ENCODE results near the gene CACNB1.
A peak's percentile ranks its signal among the peaks of the same experiment; 100 is the strongest.

The CACNB1 gene

DNA sequence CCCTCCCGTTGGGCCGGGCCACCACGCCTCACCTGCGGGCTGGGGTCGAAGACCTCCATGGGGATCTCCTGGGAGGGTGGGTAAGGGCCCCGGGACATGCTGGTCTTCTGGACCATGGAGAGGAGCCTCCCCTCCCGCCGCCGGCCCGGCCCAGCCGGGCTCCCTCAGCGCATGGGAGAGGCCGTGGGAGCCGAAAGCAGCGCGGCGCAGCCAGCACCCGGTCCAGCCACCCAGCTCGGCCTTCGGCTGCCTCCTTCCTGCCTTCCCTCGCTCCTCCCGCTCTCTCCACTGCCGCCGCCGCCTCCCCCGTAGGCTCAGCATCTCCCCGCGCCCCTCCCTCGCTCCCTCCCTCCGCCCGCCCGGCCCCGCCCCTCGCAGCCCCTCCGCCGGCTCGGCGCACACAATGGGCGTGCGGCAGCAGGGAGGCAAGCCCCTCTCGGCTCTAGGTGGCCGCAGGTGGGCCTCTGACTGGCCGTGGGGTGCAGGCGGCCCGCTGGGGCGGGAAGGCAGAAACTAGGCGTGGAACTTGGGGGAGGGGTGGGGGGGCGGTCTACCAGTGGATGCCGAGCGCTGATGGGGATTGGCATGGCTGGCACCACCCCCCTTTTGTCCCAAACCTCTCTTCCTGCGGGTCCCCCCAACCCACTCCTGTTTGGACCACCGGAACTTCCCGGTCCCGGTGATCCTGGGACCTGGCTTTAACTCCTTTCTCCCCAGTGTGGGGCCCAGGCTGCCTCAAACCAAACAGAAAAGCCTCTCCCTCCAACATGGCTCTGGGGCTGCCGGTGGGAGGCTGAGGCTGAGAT is at the start of gene CACNB1:
TSS of gene CACNB1 (minus strand) at position 290 of the 806 bp plus-strand sequence. CDS start at position 116, 174 bp downstream.
- DNase-seq: no peak

DNA sequence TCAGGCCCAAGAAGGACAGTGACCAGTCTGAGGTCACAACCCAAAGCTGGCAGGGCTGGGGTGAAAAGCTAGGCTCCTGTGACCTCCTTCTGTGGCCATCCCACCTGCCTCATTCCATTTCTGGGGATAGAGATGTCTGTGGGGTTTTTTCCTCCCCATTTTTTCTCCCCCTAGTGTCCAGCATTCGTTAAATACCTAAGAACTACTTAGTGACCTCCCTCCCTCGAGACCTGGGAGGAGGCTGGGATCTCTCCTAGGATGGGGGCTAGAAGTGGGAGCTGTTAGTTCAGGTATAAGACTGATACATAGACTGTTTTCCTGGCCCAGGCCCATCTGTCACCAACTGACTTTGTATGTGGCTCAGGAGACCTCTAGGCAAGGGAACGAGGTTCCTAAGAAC is 48.8 kb upstream of the CACNB1 start:
- DNase-seq: no peak

DNA sequence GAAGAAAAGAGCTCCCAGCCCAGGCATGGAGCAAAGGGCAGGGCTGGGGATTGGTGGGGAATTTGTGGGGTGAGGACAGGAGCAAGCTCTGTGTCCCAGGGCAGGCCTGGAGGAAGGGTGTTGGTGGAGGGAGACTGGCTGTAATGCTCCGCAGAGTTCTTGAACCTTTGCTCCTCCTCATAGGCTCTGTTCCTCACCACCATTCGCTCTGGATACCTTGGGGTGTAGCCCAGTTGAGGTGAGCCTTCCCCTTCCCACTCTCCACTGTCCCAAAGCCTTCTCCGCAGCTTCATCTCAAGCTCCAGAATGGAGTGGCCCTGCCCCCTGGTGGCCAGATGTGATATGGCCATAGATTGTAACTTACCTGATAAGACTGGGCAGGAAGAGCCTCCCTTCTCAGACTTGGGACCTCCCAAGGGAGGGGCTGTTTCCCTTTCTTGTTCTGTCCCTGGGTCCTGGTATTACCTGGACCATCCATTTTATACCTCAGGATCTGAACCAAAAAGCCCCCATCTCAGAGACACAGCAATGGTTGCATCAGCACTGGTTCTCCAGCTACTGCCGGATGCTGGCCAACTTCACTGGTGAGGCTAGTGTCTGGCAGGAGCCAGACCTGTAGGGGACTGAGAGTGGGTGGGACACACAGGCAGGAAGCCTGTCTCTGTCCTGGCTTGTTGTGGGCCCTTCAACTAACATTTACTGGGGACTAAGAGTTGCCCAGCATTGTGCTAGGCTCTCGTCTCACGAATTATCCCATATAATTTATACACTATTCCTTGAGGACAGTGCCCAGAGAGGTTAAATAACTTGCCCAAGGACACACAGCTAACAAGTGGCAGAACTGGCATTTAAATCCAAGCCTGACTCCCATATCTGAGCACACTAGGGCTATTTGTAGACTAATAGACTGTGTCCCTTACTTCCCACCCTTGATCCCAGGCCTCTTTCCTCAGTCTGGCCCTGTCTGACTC is 47.4 kb upstream of the CACNB1 start:
- peak; percentile 55 to 65 for DNase-seq

DNA sequence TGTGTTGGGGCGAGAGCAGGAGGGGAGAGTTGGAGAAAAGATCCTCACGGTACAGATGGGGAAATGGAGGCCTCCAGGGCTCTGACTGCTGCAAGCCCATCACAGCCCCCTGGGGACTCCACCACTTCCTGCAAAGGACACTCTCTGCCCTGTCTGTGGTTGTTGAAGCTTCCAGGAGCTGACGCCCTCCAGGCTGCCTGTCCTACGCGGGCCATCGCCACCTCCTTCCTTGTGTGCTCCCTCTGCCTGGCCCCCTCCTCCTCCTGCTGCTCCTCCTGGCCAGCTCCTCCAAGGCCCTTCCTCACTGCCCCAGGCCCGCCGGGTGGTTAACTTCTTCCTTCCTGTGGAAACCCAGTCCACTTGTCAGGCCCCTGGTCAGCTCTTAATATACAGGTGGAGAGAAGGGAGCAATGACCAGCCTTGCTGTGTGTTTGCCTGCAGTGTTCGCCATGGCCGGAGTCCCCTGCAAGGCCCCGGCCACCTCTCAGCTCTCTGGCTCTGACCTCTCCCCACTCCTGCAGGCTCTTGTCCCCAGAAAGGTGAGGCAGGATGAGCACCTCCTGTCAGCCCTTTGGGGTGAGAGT is 46.6 kb upstream of the CACNB1 start:
- DNase-seq: no peak

DNA sequence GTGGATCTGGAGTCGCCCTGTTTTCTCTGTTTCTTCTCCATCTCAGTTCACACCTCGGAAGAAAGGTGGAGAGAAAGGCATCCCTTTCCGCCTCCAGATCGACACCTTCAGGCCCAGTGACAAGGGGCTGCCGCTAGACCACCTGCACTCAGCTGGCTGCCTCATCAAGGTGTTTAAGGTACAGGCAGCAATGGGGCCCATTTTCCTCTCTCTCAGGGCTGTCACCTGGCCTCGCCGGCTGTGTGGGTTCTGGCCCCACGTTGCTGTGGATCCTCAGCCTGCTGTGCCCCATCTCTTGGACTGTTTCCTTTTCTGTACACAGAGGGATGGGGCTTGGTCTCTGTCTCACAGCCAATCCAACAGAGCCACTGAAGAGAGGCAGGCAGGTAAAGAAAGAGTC is 45.7 kb upstream of the CACNB1 start:
- no peak for DNase-seq

DNA sequence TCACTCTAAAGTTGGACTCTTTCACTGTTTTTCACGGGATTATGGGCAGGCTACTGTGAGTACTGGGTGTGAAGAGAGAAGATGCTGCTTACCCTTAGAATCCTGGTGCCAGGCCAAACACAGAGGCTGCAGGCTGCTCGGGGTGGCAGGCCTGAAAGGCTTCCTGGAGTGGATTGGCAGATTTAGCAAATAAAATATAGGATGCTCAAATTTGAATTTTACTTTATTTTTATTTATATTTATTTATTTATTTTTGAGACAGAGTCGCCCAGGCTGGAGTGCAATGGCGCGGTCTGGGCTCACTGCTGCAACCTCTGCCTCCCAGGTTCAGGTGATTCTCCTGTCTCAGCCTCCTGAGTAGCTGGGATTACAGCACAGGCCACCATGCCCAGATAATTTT is 43.2 kb upstream of the CACNB1 start:
- no peak for DNase-seq

DNA sequence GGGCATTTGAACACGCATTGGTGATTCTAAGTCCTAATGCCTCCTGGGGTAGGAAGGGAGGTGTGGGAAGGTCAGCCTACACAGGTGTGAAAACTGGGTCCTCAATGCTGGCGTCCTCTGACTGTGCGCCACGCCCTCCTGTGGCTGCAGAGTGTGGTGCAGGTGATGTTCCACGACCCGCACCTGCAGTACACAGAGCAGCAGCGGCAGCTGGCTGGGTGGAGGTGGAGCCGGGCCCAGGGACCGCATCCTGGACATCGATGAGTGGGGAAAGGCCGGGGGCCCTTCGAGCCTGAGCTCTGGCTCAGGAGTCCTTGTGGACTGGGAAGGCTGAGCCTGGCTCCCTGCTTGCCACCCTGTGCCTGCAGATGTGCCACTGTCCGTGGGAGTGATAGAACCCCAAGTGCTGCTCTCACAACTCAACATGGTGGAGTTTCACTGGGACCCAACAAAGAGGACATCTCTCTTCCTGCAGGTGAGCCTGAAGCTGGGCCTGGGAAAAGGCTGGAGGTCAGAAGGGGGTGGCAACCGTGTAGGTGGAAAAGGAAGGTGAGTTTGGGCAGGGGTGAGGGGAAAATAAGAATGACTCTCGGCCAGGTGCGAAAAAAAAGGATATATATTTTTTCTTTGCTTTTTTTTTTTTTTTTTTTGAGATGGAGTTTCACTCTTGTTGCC is 42.3 kb upstream of the CACNB1 start:
- DNase-seq: peak; percentile 28 to 41

DNA sequence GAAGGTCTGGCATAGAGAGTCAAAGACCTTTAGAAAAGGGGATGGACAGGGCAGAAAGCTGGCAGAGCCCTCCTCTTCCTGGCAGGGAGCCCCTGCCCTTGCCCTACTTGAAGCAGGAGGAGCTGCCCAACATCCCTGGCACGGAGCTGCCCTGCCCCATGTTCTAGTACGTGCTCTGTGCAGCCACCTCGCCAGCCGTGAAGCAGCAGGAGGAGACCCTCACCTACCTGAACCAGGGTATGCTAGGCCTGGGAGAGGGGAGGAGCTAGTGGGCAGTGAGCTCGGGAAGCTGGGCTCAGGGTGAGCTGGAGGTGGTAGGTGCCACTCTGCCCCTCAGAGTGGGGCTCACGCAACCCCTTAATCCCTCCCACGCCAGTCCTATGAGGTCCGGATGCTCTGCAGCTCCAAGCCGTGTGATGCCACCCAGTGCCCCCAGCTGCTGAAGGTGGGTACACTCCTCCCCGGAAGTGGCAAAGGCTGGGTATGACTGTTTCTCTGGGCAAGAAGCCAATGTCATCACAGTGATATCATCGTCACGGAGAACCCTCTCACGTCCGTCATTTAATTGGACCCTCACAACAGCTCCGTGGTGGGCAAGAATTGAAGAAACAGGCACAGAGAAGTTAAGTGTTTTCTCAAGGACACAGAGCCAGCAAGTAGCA is 41.0 kb upstream of the CACNB1 start:
- DNase-seq: peak in 1 of 2 experiments; percentile 19

DNA sequence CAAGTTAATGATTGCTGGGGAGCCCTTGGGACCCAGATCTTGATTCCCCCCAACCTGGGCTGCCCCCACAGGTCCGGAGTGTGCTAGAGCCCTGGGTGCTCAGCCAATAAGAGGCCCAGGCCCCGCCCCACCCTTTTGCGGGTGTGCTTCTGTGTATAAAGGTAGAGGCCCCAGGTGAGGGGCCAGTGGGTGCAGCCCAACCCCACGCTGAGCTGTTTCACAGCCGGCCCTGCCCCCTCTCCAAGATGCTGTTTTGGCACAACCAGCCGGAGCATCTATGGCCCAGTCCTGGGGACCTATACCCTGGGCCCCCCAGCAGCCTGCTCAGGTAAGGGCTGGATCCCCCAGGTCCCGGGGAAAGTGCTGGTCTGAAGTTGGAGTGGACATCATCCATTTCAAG is 40.1 kb upstream of the CACNB1 start:
- DNase-seq: no peak

DNA sequence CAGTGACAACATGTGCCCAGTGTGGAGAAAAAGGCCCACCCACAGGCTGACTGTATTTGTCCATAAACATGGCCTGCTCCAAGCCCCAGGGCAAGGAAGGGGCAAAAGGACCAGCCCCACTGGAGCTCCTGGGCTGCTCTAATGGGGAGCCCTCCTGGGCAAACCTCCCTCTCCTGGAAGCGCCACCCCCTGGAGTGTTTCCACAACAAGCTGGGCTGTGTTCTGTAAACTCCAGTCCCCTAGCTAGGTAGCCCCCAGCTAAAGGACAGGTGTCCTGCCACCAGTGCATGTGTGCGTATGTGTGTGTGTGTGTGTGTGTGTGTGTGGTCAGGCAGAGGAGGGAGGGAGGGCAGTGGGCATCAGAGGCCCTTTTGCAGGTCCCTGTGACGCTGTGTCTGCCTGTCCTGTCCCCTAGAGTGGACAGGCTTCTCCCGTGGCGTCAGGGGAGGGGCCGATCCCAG is 39.5 kb upstream of the CACNB1 start:
- DNase-seq: no peak

DNA sequence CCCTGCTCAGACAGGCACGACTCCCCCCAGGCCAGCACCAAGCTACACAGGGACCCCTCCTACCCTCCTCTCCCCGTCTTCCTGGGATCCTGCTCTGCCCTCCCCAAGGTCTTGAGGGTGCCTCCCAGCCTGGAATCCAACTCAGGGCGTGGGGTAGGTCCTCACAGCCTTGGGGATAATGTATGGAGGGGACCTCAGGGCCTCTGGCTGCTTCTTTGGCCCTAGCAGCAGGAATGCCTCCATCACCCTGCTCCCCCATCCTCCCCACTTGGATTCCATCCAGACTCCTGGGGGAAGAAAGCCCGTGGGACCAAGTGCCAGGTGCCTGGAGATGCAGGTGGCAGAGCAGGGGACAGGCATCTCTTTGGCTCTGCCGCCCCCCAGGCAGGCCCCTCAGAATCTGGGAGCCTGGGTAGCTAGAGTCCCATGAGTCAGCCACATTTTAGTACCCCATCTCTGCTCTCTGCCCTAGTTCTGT is 39.0 kb upstream of the CACNB1 start:
- DNase-seq: no peak

DNA sequence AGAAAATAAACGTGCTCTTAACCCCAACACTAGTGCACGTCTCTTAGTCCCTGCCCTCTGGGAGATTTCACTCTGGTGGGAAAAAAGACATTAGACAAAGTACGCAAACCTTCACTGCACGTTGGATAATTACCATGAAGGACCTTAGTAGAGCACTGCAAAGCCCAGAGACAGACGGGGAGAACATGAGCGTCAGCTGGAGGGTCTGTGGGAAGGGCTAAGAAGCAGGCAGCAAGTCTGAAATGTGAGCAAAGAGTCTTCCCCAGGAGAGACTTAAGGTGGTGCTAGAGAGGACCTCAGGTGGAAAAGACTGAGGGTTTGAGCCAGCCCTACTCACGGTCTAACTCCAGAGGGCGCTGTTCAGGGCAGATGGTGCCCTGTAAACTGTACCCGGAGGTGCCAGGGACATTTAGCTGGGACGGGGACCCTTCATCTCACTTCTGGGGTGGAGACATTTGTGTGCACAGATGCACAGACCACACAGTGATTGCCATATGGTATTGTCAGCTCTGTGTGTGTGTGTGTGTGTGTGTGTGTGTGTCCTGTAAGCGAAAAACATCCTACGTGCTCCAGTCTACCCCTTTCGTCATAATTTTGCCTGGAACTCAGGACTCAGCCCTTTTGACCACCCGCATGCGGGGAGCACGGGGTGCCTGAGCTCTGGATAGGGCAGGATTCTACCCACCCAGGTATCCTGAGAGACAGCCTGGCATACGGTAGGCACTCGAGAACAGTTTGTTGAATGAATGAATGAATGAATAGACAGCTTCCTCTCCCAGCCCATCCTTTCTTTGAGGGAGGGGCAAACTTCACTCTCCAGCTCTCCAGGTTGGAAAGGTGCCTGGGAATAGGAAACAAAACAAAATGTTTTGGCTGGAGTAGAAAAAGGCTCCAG is 38.3 kb upstream of the CACNB1 start:
- DNase-seq: peak; percentile 92 to 94

DNA sequence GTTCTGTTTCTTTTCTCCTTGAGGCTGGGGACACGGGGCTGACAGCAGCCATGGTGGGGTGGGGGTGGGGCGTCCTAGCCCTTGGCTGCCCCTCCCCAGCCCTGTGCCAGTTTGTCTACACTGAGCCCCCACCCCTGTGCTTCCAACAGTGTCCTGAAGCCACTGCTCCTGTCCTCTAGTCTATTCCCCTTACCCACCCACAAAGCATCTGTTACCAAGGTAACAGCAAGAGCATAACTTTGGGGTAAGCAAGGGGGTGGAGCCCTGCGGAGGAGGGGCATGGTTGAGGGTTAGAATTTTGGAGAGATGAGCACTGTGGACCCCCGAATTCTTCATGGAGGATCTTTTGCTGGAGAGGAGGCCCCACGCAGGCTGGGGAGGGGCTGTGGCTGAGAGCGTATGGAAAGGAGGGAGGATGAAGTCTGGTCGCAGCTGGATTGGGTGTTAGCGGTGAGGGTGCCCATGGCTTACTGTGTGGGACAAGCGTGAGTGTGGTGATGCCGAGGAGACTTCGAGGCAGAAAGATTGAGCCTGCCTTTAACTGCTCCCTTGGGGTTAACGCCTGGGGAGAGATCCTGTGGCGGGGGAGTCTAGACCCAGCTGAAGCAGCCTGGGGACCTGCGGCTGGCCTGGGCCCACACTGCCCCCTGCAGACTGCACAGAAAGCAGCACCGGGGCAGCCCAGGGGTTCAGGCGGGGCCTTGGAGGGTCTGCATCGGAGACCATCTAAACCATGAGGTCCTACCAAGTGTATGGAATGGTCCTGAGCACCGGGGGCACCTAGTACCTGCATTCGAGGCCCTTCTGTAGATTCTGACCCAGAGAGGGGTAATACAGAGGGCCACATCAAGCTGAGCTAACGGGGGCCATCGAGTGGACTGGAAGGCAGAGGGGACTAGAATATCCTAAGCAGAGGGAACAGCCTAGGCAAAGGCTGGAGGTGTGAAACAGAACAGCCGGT is 34.4 kb upstream of the CACNB1 start:
- DNase-seq: peak; percentile 37 to 39

DNA sequence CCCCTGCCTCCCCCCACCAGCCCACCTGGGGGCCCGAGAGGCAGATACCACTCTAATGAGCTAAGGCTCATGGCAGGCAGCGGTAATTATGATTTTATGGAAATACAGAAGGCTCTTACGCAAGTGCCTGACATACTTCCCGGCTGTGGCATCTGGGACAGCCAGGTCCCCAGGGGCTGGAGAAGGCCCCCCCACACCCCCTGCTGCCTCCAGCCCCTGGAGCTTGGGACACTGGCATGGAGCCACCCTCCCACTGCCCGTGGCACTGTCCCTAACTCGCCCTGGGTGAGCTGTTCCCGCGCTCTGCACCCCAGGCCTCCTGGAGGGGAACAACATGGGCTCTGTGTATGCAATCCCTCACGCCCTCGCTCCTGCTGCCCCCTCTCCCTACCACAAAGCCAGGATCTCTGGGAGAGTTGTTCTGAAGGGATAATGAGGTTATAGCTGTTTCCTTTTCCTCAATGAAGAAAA is 33.7 kb upstream of the CACNB1 start:
- DNase-seq: no peak

DNA sequence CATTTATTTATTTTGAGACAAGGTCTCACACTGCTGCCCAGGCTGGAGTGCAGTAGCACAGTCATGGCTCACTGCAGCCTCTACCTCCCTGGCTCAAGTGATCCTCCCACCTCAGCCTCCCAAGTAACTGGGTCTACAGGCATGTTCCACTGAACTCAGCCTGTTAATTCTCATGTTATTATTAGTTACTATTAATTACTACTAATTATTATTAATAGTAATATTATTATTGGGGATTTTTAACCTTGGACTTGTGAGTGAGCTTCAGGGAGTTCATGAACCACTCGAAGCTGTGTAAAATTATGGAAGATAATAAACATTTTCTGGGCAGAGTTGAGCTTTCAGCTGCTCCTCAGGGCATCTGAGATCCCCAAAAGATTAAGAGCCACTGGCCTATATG is 32.9 kb upstream of the CACNB1 start:
- no peak for DNase-seq

DNA sequence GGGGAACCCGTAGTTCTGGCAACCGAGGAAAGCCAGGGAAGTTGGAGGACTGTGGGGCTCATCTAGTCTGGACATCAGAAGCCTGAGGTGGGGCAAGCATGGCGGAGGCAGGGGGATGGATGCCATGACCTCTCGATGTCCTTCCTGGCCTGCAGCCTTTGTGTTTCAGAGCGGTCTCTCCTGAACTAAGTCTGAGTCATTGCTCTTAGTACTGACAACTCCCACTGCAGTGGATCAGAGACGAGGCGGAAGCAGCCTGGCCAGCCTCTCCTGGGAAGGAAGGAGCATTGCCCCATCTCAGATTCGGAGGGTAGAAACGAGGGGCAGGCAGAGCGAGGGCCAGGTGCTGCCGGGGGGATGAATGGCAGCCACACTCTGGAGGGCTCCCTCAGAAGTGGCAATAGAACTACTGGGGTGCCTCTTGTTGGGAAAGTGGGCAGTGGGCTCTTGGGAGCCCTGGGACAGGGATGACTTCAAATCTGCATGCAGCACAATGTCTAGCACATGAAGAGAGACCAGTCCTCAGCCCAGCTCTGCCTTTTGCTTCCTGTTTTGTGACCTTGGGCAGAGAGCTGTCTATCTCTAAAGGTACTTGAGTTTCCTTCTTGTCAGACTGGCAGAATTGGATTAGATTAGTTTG is 31.9 kb upstream of the CACNB1 start:
- DNase-seq: no peak

DNA sequence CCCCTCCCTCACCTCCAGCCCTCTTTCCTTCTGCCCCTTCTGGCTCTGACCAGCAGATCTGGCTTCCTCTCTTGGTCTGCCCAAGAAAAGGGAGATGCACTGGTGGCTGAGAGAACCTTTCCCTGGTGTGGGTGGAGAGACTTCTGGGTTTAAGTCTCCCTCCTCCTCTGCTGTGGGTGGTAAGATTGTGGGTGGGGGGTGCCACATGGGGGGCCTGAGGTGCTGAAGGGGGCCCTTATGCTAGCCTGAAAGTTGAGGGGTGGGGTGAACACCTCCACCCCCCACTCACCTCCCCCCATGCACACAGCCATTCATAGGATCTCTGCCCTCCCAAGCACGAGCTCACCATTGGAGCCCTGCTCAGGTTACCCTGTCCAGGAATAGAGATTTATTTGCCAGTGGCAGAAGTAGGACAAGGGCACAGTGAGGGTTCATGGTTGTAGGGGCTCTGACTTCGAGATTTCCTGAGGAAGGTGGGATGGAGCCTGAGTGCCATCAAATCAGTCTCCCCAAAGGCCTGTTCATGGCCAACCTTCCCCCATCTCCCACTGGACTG is 30.0 kb upstream of the CACNB1 start:
- no peak for DNase-seq

DNA sequence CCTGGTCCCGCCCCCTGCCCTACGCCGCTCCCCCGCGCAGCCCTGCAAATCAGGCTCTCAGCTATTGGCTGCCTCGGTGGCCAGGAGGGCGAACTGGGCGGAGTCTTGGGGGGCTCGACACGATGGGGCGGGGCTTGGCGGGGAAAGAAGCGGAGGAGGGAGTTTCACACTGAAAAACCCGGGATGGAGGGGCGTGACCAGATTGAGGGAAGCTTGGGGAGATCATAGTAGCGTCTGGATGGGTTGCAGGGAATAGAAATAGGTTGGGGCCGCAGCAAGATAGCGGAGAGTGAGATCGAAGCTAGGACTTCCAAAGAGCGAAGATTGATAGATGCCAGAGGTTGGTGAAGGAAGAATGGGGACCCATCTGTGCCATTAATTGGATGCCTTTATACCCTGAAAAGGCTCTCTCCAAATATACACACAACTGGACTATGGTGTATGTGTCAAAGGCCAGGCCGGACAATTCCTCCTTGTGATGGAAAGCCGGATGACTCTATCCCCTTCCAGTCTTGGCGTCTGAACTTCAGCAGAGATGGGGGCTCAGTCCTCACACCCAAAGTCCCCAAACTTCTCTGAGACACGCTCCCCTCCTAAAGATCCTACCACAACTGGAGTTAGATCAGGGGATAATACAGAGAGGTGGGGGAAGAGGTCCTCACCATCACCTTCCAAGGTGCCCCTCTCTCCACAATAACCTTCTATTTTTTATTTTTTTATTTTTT is 28.7 kb upstream of the CACNB1 start:
- DNase-seq: no peak
